ENCODE measurements around the gene NME1.

NME1 gene

DNA sequence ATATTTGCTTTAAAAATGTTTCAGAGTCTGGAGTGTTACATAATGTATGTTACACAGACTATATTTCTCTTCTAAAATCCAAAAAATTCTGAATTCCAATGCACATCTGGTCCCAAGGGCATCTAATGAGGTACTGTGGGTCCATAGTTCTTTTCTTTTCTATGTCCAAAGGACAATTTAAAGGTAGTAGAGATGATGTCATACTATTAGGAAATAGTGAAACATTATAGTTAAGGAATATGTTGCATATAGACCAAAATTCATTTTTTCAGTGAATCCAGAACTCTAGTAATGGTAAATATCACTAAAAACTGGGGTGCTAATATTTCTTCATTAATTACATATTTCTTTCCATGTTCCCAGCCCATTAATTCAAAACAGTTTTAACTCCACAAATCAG lies 35.8 kb downstream of the NME1 start:
- no peak overlapping the region for H3K4me3 ChIP-seq (replicated peaks; ENCODE audit: low read depth, low read length)
- no peak for DNase-seq (ENCODE audit: extremely low read depth, insufficient read length)
- peaks cover 3% of the 10 kb centered on the region for H3K36me3 ChIP-seq (ENCODE audit: control insufficient read depth, insufficient read depth, low read length)
- TF ChIP-seq, protein P1, sequence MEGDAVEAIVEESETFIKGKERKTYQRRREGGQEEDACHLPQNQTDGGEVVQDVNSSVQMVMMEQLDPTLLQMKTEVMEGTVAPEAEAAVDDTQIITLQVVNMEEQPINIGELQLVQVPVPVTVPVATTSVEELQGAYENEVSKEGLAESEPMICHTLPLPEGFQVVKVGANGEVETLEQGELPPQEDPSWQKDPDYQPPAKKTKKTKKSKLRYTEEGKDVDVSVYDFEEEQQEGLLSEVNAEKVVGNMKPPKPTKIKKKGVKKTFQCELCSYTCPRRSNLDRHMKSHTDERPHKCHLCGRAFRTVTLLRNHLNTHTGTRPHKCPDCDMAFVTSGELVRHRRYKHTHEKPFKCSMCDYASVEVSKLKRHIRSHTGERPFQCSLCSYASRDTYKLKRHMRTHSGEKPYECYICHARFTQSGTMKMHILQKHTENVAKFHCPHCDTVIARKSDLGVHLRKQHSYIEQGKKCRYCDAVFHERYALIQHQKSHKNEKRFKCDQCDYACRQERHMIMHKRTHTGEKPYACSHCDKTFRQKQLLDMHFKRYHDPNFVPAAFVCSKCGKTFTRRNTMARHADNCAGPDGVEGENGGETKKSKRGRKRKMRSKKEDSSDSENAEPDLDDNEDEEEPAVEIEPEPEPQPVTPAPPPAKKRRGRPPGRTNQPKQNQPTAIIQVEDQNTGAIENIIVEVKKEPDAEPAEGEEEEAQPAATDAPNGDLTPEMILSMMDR (IDR thresholded peaks at IDR 0.05; ENCODE audit: insufficient read depth, low read length, poor library complexity, severe bottlenecking) = no peak
- H3K27me3 ChIP-seq (replicated peaks; ENCODE audit: control insufficient read depth, insufficient read depth, low read length) = no peaks in the 10 kb centered on the region

DNA sequence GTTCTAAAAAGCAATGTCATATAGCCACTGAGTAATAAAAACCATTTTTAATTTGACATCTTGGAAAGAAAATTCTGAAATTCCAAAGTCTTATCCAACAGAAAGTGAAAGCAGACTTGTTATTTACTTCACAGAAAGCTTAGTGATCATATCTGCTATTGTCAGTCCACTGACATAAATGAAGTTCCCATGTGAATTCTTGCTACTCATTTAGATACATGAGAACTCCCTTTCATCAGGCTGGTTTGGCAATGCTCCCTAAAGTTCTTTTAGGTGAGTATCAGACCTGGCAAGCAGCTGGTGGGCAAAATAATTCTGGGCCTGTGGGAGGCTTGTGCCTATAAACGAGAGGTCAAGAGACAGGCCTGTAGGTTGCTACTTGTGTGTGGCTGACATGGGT lies 36.3 kb downstream of the NME1 start:
- no peaks in the 10 kb centered on the region for H3K27me3 ChIP-seq (replicated peaks; ENCODE audit: control insufficient read depth, insufficient read depth, low read length)
- peaks cover 3% of the 10 kb centered on the region for H3K36me3 ChIP-seq (ENCODE audit: control insufficient read depth, insufficient read depth, low read length)
- H3K4me3 ChIP-seq (replicated peaks; ENCODE audit: low read depth, low read length) = no peak overlapping the region
- TF ChIP-seq, protein P1 (IDR thresholded peaks at IDR 0.05; ENCODE audit: insufficient read depth, low read length, poor library complexity, severe bottlenecking) = no peak
- no peak for DNase-seq (ENCODE audit: extremely low read depth, insufficient read length)

DNA sequence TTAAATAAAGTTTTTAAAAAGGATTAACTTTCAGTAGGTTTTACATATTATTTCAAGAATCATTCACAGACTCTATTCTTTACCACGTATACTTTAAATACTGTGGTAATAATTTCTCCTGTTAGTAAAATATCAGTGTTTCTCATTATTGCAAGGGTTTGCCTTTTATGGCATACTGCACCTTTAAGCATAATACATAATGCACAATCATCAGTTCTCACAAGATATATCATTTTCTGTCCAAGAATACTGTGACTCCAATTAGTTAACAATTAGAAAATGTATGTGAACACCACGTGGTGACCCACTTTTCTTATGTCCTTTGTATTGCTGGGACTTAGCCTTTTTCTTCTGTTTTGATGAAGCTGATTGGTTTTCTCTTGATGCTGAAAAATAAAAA lies 38.5 kb downstream of the NME1 start:
- DNase-seq (ENCODE audit: extremely low read depth, insufficient read length) = no peak
- Histone ChIP-seq H3K27me3 (replicated peaks; ENCODE audit: control insufficient read depth, insufficient read depth, low read length) (no peaks in the 10 kb centered on the region), H3K4me3 (replicated peaks; ENCODE audit: low read depth, low read length) (no peak overlapping the region), H3K36me3 (ENCODE audit: control insufficient read depth, insufficient read depth, low read length) (peaks cover 7% of the 10 kb centered on the region)
- TF ChIP-seq, protein P1 (IDR thresholded peaks at IDR 0.05; ENCODE audit: insufficient read depth, low read length, poor library complexity, severe bottlenecking) = no peak

DNA sequence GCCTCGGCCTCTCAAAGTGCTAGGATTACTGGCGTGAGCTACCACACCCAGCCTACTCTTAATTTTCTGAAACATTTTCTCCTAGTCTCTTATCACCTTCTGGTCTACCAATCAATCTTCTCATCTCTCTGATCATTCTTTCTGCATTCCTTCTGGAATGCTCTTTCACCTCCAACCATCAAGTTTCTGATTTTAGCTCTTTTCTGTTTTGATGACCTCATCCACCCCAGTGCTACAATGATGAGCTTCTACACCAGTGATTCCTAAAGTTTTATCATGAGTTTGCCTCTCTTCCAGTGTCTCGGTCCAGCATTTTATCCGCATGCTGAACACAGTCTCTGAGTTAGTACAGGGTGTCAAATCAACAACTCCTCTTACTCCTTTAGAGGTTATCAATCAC lies 44.4 kb downstream of the NME1 start:
- no peaks in the 10 kb centered on the region for H3K27me3 ChIP-seq (replicated peaks; ENCODE audit: control insufficient read depth, insufficient read depth, low read length)
- no peak overlapping the region for H3K4me3 ChIP-seq (replicated peaks; ENCODE audit: low read depth, low read length)
- TF ChIP-seq, protein P1 (IDR thresholded peaks at IDR 0.05; ENCODE audit: insufficient read depth, low read length, poor library complexity, severe bottlenecking) = no peak
- DNase-seq (ENCODE audit: extremely low read depth, insufficient read length) = no peak
- peaks cover 10% of the 10 kb centered on the region for H3K36me3 ChIP-seq (ENCODE audit: control insufficient read depth, insufficient read depth, low read length)

DNA sequence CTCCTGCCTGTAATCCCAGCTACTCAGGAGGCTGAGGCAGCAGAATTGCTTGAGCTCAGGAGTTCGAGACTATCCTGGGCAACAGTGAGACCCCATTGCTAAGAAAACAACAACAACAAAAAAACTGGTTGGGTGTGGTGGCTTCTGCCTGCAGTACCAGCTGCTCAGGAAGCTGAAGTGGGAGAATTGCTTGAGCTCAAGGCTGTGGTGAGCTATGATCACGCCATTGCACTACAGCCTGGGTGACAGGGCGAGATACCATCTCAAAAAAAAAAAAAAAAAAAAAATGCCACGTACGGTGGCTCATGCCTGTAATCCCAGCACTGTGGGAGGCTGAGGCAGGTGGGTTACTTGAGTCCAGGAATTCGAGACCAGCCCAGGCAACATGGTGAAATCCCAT lies 46.9 kb downstream of the NME1 start:
- Histone ChIP-seq H3K27me3 (replicated peaks; ENCODE audit: control insufficient read depth, insufficient read depth, low read length) (no peaks in the 10 kb centered on the region), H3K36me3 (ENCODE audit: control insufficient read depth, insufficient read depth, low read length) (peaks cover 10% of the 10 kb centered on the region), H3K4me3 (replicated peaks; ENCODE audit: low read depth, low read length) (no peak overlapping the region)
- DNase-seq (ENCODE audit: extremely low read depth, insufficient read length) = no peak
- TF ChIP-seq, protein P1 (IDR thresholded peaks at IDR 0.05; ENCODE audit: insufficient read depth, low read length, poor library complexity, severe bottlenecking) = no peak

DNA sequence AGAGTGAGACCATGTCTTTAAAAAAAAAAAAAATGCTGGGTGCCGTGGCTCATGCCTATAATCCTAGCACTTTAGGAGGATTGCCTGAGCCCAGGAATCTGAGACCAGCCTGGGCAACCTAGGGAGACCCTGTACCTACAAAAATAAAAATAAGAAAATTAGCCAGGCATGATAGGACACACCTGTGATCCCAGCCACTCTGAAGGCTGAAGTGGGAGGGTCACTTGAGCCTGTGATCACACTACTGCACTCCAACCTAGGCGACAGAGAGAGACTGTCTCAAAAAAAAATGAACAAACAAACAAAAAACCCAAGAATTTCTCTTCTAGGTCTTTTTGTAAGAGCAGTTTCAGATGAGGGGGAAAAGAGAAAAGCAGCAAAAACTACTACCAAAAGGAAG lies 47.5 kb downstream of the NME1 start:
- no peaks in the 10 kb centered on the region for H3K27me3 ChIP-seq (replicated peaks; ENCODE audit: control insufficient read depth, insufficient read depth, low read length)
- H3K36me3 ChIP-seq (ENCODE audit: control insufficient read depth, insufficient read depth, low read length) = peaks cover 7% of the 10 kb centered on the region
- TF ChIP-seq, protein P1 (IDR thresholded peaks at IDR 0.05; ENCODE audit: insufficient read depth, low read length, poor library complexity, severe bottlenecking) = no peak
- no peak overlapping the region for H3K4me3 ChIP-seq (replicated peaks; ENCODE audit: low read depth, low read length)
- no peak for DNase-seq (ENCODE audit: extremely low read depth, insufficient read length)
